ENCODE measurements around the gene UVRAG. TPM values are rescaled to one million over a fixed set of nuclear protein-coding genes. Genes with fewer than 3 reads are reported as not detected.

UVRAG gene
- total RNA-seq, 1 donor from 2014 or later = 45.2 TPM

- Histone ChIP-seq H3K27me3 (no peaks in the 10 kb centered on the region), H3K27ac (peak overlapping the region; percentile 31 to 51), H3K9me3 (no peaks in the 10 kb centered on the region), H3K36me3 (no peaks in the 10 kb centered on the region), H3K4me1 (peaks cover 0 to 14% of the 10 kb centered on the region in 2 donors), H3K4me3 (peak overlapping the region in 1 of 2 donors; percentile 24)
- intact Hi-C loops (cut with DNase I) = no loop called here
- no peak for DNase-seq (ENCODE audit: low spot score in 2 of 2)
- TF ChIP-seq CTCF (IDR thresholded peaks at IDR 0.05) = no peak
These were observed 305.6 kb downstream of the UVRAG start for GRCh38 chr11:76120513-76121101.

- Histone ChIP-seq H3K27me3 (no peaks in the 10 kb centered on the region), H3K36me3 (no peaks in the 10 kb centered on the region), H3K4me3 (no peak overlapping the region), H3K4me1 (peaks cover 0 to 14% of the 10 kb centered on the region in 2 donors), H3K27ac (no peak overlapping the region), H3K9me3 (no peaks in the 10 kb centered on the region)
- intact Hi-C loops (cut with DNase I) = no loop called here
- TF ChIP-seq CTCF (IDR thresholded peaks at IDR 0.05) = no peak
- no peak for DNase-seq (ENCODE audit: low spot score in 2 of 2)
These were observed 308.2 kb downstream of the UVRAG start for GRCh38 chr11:76123248-76123647.

GRCh38 chr11:76124905-76125770 lies 310.1 kb downstream of the UVRAG start:
- peaks cover 0 to 11% of the 10 kb centered on the region in 2 donors for H3K4me1 ChIP-seq
- intact Hi-C loops (cut with DNase I) = no loop called here
- TF ChIP-seq CTCF (IDR thresholded peaks at IDR 0.05) = no peak
- H3K36me3 ChIP-seq = no peaks in the 10 kb centered on the region
- H3K9me3 ChIP-seq = no peaks in the 10 kb centered on the region
- no peak overlapping the region for H3K27ac ChIP-seq
- no peak overlapping the region for H3K4me3 ChIP-seq
- no peak for DNase-seq (ENCODE audit: low spot score in 2 of 2)
- no peaks in the 10 kb centered on the region for H3K27me3 ChIP-seq

GRCh38 chr11:76129729-76130128 lies 314.7 kb downstream of the UVRAG start:
- no peak overlapping the region for H3K4me3 ChIP-seq
- H3K27me3 ChIP-seq = no peaks in the 10 kb centered on the region
- no peak overlapping the region for H3K27ac ChIP-seq
- no peak for TF ChIP-seq CTCF (IDR thresholded peaks at IDR 0.05)
- H3K4me1 ChIP-seq = peaks cover 0 to 12% of the 10 kb centered on the region in 2 donors
- intact Hi-C loops (cut with DNase I) = no loop called here
- no peak for DNase-seq (ENCODE audit: low spot score in 2 of 2)
- no peaks in the 10 kb centered on the region for H3K36me3 ChIP-seq
- H3K9me3 ChIP-seq = no peaks in the 10 kb centered on the region

- TF ChIP-seq CTCF (IDR thresholded peaks at IDR 0.05) = no peak
- no peak overlapping the region for H3K4me3 ChIP-seq
- no peak for DNase-seq (ENCODE audit: low spot score in 2 of 2)
- H3K4me1 ChIP-seq = peaks cover 0 to 12% of the 10 kb centered on the region in 2 donors
- H3K27ac ChIP-seq = peak overlapping the region; percentile 62 to 65
- intact Hi-C loops (cut with DNase I) = no loop called here
- H3K27me3 ChIP-seq = no peaks in the 10 kb centered on the region
- no peaks in the 10 kb centered on the region for H3K36me3 ChIP-seq
- no peaks in the 10 kb centered on the region for H3K9me3 ChIP-seq
These were observed 316.1 kb downstream of the UVRAG start for GRCh38 chr11:76131142-76131541.

Measured in ascending aorta (tissue), 2 donors.